GM21360 (cell line): ENCODE data around the gene MAFF.
"Not testable (repeated sequence)": the region's sequence is repeated elsewhere in the genome, so short reads cannot be mapped to it uniquely, and the experiment has no call there.

Experiments used
- ATAC-seq: cut with Tn5 transposase; IDR thresholded peaks from one replicate; pipeline ENCODE4 v1.9.1; 2021; ENCODE audit warnings: mild to moderate bottlenecking, moderate library complexity; ENCODE audit not compliant: unreplicated experiment

MAFF gene

GRCh38 chr22:38177044-38177443, 24.8 kb upstream of the MAFF start:
- ATAC-seq = no peak

DNA sequence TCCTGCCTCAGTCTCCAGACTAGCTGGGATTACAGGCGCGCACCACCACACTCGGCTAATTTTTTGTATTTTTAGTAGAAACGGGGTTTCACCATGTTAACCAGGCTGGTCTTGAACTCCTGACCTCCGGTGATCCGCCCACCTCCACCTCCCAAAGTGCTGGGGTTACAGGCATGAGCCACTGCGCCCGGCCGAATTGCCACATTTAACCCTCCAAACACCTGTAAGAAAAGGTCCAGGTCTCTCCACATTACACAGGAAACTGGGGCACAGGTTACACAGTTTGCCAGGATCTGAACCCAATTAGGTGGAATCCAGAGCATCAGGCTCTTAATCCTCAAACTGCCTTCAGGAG, 24.2 kb upstream of the MAFF start:
- ATAC-seq = not testable (repeated sequence)

DNA sequence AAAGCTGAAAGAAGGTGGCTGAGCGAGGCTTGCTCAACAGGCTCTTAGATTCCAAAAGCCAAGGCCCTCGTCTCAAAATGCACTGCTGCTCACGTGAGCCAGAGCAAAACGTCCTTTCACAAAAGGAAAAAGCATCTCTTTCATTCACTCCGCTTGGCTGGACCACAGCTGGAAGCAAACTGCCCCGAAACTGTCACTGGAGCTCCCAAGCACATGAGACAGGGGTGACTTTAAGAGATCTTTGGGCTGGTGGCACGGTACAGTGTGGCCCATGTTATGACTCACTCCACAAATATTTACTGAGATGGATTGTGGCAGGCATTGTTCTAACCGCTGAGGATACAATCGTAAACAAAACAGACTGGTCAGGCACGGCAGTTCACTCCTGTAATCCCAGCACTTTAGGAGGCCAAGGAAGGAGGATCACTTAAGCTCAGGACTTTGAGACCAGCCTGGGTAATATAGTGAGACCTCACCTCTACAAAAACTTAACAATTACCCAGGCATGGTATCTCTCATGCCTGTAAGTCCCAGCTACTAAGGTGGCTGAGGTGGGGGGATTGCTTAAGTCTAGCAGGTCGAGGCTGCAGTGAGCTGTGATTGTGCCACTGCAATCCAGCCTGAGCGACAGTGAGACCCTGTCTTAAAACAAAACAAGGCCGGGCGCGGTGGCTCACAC, 23.7 kb upstream of the MAFF start:
- ATAC-seq = no peak

- not testable (repeated sequence) for ATAC-seq
Measured at GRCh38 chr22:38178605-38178937, 23.2 kb upstream of the MAFF start.

GRCh38 chr22:38180841-38181452, 20.8 kb upstream of the MAFF start:
- no peak for ATAC-seq

GRCh38 chr22:38181453-38182200, 20.2 kb upstream of the MAFF start, which contains the start of gene PLA2G6:
Gene PLA2G6, minus strand, starts transcription at chr22:38181830. Its CDS starts 12,404 bp downstream, at chr22:38169426.
- ATAC-seq = peak; percentile 78

GRCh38 chr22:38184788-38185187, 17.0 kb upstream of the MAFF start:
- ATAC-seq = no peak

- ATAC-seq = no peak
Measured at GRCh38 chr22:38186429-38186828, 15.4 kb upstream of the MAFF start.

DNA sequence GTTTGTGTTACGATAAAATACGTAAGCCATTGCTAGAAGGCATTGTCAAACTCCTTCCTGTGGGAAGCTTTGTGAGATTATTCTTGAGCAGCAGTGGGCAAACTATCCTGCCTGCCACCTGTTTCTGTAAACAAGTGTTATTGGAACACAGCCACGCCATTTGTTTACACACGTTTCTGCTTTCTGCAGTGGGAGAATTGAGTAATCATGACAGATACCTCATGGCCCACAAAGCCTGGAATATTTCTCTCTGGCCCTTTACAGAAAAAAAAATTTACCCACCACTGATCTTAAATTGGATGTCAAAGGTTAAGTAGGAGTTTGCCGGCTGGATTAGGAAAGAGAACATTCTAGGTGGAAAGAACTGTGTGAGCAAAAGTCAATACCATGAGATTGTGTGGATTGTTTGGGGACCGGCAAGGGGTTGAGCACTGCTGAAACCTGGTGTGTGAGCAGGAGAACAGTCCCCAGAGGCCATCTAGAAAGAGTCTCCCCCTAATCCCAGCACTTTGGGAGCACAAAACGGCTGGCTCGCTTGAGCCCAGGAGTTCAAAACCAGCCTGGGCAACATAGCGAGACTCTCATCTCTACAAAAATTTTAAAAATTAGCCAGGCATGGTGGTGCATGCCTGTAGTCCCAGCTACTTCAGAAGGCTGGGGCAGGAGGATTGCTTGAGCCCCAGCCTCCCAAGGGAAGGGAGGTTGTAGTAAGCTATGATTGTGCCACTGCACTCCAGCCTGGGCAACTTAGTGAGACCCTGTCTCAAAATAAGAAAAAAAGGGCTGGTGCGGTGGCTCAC, 14.2 kb upstream of the MAFF start:
- no peak for ATAC-seq

- no peak for ATAC-seq
Measured at GRCh38 chr22:38189104-38189503, 12.7 kb upstream of the MAFF start.

DNA sequence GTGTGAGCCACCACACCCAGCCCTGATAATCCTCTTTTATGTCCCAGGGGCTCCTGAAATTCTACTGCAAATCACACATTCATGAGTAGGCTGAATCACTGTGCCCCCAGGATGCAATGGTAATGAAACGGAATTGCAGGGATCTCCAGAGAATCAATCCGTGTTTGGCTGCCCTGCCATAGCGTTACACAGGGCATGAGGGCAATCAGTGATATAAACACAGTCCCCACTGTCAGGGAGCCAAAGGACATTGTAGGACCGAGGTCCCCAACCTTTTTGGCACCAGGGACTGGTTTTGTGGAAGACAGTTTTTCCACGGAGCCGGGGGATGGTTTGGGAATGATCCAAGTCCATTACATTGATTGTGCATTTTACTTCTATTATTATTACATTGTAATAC, 11.2 kb upstream of the MAFF start:
- no peak for ATAC-seq

DNA sequence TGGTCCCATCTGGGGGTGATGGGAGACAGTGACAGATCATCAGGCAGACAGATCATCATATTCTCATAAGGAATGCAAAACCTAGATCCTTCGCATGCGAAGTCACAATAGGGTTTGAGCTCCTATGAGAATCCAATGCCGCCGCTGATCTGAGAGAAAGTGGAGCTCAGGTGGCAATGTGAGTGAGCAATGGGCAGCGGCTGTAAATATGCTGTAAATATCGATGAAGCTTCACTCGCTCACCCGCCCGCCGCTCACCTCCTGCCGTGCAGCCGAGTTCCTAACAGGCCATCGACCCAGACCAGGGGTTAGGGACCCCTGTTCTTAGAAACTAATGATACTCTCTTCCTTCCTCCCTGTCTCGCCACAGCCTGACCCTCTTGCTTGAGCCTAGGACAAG, 10.7 kb upstream of the MAFF start:
- ATAC-seq = no peak

DNA sequence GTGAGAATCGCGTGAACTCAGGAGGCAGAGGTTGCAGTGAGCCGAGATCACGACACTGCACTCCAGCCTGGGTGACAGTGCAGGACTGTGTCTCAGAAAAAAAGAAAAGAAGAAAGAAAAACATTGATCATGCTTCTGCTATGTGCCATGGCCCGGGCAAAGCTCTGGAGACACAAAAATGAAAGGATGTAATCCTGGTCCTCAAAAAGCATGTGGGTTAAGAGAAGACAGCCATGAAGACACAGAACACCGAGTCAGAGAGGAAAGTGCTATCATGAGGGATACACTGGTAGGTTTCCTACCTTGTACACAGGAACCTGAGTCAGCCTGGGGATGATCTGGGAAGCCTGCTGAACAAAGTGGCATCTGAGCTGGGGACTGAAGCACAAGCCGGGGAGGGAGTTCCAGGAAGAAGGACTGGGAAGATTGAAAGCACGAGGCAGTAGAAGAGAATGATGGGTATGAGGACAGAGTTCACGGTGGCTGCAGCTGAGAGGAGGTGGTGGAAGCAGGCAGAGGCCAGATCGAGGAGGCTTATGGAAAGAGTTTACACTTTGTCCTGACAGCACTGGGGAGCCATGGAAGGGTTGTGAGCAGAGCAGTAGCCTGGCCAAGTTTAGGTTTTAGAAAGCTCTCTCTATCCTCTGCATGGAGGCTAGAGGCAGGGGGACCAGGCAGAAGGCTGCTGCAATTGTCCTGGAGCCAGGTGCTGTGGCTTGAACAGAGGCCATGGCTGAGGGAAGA, 9.9 kb upstream of the MAFF start:
- no peak for ATAC-seq

DNA sequence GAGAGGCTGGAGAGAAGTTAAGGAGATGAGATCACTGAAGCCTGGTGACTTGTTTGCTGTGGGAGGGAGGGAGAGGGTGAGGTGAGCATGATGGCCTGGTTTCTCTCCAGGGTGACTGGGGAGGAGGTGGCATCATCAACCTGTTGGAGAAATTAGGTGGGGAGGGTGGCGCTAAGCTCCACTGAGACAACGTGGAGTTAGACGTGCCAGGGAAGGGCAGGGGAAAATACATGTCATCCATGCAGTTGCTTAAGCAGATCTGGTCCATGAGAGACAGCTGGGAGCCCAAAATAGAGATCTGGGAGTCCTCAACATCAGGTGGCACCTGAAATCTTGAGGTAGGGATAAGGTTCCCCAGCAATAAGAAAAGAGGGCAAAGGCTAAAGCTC, 9.3 kb upstream of the MAFF start:
- no peak for ATAC-seq

DNA sequence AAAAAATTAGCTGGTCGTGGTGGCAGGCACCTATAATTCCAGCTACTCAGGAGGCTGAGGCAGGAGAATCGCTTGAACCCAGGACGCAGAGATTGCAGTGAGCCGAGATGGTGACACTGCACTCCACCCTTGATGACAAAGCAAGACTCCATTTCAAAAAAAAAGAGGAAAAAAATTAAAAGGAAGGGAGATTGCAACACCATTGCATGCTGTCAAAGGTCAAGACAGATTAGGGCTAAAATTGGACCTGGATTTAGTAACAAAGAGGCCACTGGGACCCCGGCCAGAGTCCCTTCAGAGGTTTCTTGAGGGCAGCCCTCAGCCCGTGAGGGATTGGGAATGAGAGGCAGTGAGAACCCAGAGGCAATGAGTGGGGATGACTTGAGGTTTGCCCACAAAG, 8.2 kb upstream of the MAFF start:
- no peak for ATAC-seq

DNA sequence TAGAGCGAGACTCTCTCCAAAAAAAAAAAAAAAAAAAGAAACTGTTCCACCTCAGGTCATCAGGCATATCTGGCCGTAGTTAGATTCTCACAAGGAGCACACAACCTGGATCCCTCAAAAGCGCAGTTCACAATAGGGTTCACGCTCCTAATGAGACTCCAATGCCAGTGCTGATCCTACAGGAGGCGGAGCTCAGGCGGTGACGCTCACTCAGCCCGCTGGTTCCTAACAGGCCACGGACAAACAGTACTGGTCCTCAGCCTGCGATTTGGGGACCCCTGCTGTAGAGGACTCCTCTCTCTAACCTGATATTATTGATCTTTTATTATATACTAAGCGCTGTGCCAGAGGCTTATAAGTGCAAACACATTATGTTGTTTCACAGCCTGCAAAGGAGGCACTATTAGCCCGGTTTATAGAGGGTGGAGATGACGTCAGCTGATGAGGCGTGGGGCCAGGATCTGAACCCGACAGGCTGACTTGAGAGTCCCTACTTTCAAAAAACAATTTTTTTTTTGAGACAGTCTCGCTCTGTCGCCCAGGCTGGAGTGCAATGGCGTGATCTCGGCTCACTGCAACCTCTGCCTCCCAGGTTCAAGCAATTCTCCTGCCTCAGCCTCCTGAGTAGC, 4.9 kb upstream of the MAFF start:
- no peak for ATAC-seq

DNA sequence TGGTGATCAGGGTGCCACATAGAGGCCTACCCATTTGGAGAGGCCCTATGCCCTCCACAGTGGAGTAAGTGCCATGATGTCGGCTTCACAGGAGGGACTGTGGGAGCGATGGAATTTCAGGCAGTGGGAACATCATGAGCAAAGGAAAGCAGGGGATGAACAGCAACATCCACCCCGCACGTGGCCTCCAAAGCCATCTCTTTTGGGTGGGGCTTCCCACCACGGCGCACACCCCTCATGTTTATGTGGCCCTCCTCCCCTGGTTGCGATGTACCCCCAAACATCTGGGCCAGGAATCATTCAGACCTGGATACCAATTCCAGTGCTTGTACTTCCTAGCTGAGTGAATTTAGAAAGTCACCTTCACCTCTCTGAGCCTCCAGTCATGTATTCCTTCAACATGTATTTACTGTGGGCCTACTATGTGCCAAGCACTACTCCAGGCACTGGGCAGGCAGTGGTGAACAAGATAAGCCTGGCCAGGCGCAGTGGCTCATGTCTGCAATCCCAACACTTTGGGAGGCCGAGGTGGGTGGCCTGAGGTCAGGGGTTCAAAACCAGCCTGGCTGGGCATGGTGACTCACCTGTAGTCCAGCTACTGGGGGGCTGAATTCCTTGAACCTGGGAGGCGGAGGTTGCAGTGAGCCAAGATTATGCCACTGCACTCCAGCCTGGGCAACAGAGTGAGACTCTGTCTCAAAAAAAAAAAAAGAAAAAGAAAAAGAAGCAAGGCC, 1.8 kb upstream of the MAFF start:
- ATAC-seq = no peak

- peak; percentile 6 for ATAC-seq
Measured at GRCh38 chr22:38201371-38201710, 453 bp upstream of the MAFF start.

DNA sequence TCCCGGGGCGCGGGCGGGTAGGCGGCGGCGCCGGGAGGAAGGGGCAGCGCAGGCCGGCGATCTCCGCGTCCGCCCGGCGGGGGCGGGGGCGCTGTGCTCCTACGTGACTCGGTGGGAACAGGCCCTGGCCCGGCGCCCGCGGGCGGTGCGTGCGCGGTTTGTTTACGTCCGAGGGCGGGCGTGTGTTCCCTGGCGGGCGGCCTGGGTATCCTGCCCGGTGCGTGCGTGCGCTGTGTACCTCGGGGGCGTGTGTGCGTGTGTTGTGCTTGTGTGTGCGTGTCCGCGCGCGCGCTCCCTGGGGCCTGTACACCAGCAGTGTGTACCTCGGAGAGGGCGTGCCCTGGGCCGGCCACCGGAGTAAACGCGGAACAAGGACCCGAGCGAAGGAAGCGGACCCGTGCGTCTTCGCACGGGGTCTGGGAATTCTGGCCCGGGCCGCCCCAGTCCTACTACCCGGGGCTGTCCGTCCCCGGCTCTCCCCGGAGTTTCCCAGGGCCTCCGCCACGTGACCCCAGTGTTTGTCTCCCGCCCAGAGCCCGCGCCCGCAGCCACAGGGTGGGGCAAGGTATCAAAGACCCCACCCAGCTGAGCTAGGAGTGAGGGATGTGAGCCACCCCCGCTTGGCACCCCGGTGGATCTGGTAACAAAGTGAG, 769 bp downstream of the MAFF start:
- no peak for ATAC-seq
